SW 1271 (cell line): ENCODE results near the gene DOCK3.
"Not testable (repeated sequence)": the region's sequence is repeated elsewhere in the genome, so short reads cannot be mapped to it uniquely, and the experiment has no call there.

ENCODE experiments used
- DNase-seq, 2 experiments: peaks; one replicate each; lab custom pipeline; 2025; lab: John Stamatoyannopoulos, UW

The DOCK3 gene

DNA sequence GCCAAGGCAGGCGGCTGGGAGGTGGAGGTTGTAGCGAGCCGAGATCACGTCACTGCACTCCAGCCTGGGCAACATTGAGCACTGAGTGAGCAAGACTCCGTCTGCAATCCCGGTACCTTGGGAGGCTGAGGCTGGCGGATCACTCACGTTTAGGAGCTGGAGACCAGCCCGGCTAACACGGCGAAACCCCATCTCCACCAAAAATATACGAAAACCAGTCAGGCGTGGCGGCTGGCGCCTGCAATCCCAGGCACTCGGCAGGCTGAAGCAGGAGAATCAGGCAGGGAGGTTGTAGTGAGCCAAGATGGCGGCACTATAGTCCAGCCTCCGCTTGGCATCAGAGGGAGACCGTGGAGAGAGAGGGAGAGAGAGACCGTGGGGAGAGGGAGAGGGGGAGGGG is 129.6 kb downstream of the DOCK3 start:
- not testable (repeated sequence) for DNase-seq

DNA sequence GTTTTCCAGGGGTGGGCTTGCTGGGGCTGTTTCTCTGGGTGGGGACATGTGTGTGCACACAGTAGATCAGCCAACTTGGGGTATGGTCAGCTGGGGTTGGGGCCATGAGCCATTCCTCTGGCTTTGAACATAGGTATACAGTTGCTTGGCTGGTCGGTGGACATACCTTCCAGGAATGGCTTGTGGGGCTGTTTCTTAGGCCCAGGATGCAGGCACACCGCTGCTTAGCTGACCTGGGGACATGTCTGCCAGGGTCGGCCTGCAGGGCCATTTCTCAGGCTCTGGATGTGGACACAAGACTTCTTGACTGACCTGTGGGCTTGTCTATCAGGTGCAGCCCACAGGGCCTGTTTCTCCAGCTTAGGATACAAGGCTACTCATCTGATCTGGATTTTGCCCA is 130.6 kb downstream of the DOCK3 start:
- no peak for DNase-seq

DNA sequence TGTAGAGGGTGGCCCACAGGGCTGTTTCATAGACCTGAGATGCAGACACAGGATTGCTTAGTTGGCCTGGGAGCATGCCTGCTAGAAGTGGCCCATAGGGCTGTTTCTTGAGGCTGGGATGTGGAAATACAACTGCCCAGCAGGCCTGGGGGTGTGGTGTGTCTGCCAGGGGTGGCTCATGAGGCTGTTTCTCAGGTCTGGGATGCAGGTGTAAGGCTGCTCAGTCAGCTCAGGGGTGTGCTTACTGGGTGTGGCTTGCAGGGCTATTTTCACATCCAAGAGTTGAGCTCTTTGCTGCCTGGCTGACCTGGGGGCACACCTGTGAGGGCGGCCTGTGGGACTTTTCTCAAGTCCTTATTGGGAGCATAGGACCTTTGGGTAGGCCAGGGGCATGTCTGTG is 131.3 kb downstream of the DOCK3 start:
- no peak for DNase-seq

DNA sequence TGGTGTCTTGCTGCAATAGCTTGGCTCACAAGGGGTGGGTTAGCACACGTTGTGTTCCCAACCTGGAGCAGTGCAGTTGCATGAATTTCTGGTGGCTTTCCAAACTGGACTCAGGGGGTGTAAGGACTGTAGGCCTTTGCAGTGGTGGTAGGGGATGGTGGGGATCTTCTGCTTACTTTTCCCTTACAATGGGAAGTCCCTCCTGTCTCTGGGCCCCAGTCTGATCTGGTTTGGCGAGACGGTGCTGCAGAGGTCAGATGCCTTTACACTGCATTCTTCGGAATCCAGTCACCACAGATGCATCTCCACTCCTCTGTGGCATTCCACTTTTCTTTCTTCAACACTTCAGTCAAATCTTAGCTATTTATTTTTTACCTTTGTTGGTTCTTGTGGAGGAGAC is 132.1 kb downstream of the DOCK3 start:
- no peak for DNase-seq

DNA sequence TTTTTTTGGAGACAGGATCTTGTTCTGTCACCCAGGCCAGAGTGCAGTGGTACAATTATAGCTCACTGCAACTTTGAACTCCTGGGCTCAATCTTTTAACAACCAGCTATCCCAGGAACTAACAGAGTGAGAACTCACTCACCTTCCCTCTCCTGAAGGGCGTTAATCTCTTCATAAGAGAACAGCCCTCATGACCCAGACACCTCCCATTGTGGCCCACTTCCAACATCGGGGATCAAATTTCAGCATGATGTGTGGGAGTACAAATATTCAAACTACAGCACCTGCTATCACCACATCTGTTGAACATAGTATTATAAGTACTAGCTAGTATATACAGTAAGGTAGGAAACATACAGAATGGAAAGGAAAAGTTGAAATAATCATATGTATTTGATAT is 132.5 kb downstream of the DOCK3 start:
- DNase-seq, result no peak

DNA sequence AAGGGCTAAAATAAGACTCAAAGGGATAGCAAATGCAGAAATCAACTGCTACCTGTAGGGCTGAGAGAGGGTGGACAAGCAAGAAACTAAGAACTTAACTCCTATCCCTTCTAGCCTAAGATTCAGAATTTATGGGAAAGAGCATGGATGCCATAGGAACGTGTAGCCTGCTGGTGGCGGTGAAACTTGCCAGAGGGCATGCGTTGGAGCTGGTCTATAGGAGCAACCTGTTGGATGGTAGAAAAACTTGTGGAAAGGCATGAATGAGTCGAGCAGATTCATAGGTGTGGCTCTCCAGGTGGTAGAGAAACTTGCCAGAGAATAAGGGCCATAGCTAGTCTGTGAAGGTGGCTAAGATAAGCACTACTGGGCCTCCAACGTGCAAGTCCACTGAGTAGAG is 137.2 kb downstream of the DOCK3 start:
- DNase-seq, result no peak

DNA sequence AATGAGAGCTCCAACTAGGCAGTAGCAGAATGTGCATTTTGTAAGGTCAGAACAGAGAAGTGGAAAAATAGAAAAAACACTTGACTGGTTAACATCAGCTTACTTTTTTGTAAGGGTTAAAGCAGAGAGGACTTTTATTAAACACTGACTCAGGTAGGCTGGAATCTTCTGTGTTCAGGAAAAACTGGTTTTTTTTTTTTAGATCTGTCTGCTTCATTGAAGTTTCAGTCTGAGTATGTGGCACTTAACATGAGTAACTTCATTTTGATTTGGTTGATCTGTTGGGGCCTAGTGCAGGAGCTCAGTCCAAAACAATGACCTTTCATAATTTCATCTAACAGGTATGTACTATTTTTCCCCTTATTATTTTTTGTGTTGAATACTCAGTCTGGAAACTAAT is 141.1 kb downstream of the DOCK3 start:
- DNase-seq, result no peak

DNA sequence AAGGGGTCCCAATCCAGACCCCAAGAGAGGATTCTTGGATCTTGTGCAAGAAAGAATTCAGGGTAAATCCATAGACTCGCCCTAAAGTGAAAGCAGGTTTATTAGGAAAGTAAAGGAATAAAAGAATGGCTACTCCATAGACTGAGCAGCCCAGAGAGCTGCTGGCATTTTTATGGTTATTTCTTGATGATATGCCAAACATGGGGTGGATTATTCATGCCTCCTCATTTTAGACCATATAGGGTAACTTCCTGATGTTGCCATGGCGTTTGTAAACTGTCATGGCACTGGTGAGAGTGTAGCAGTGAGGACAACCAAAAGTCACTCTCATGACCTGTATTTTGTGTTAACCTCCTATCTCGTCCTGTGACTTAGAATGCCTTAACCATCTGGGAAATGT is 142.2 kb downstream of the DOCK3 start:
- DNase-seq, result no peak

DNA sequence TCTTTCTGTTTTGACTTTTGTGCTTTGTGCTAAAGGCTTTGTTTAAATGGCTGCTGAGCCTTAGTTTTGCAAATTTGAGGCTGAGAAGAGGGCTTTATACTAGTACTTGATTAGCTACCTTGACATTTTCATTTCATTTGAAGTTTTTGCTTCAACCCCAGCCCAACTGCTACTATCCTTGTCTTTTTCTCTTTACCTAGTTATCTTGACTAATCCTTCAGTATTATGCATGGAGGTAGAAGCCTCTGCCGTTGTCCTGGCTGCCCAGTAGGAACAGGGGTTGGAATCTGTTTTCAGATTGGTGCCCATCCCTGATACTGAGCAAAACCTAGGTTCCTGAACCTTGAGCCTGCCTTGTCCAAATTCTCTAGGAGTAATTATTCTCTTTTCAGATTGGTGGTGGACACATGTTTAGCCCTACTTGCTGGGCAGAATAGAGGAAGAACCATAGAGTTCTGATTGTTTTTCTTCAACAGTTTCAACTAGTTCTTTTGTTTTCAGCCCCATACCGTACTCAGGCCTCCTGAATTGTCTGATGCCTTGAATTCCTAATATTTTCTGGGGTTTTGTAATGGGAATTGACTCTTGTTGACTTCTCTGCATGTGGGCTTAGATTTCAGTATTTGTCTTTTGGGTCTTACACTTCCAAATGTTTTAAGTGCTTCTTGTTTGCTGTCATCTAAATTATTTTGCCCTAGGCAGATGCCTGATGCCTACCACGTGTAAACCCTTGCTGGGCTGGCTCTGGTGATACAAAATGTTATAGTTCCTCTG is 143.2 kb downstream of the DOCK3 start:
- DNase-seq, result no peak

DNA sequence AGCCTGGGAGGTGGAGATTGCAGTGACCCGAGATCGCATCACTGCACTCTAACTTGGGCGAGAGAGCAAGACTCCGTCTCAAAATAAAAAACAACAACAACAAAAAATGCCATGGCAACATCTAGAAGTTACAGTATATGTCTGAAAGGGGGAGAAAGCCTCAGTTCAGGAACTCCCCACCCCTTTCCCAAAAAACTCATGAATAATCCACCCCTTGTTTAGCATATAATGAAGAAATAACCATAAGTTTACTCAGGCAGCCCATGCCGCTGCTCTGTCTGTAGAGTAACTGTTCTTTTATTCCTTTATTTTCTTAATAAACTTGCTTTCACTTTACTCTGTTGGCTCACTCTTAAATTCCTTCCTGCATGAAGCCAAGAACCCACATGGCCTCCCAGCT is 145.2 kb downstream of the DOCK3 start:
- DNase-seq, result no peak

DNA sequence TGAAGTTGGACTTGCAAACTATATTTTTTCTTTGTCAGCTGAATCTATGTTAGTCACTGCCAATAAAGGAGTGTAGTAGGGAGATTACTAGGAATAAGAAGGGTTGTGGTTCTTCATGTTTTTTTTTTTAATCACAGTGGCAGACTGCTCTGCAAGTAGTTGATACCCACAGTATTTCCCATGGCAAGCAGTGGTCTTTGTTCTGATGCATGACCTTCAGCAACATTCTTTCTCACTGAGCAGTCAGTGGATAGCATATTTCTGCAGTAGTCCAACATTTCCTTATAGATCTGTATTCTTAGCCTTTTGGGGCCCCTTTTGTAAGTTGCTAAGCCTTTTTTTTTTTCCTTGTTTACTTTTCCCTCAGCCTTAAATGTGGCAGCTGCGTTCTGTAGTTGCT is 151.1 kb downstream of the DOCK3 start:
- no peak for DNase-seq

DNA sequence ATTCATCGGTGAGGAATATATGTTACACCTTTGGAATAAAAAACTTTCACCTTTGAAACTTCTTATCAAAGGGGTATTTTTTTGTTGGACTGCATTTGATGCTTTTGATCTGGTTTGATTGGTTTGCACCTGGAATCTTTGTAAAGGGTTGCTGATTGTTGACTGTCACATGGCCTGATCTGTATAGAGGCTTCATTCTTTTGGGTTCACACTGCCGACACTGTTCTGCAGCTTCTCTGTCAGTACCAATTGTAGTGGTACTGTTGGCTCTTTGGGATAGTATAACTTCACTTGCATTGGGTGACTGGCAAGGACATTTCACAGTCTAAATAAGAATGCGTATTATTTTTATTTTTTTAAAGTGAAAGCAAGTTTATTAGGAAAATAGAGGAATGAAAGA is 155.7 kb downstream of the DOCK3 start:
- DNase-seq, result no peak

DNA sequence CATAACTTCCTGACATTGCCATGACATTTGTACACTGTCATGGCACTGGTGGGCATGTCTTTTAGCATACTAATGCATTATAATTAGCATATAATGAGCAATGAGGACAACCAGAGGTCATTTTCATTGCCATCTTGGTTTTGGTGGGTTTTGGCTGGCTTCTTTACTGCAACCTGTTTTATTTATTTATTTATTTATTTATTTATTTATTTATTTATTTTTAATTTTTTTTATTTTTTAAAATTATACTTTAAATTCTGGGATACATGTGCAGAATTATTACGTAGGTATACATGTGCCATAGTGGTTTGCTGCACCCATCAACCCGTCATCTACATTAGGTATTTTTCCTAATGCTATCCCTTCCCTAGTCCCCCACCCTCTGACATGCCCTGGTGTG is 156.3 kb downstream of the DOCK3 start:
- DNase-seq, result not testable (repeated sequence)

DNA sequence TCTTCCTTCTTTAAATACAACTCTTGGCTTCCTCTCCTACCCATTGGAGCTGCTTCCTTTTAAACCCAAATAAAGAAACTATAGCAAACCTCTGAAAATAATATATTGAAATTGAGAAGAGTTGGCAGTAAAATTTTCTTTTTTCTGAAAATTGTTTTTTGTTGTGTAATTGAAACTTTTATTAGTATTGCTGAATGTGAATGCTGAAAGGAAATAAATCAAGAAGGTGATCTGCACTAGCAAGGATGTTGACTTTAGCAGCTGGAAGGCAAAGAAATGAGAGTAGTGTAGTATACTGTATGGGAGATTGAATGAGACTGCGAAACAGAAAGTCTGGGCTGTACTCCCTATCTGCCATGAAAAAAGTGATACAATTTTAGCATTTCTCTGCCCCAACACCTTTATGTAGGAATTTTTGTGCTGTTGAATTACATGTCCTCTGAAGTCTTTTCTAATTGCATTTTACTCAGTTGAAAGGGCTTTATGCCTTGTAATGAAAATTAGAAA is 166.3 kb downstream of the DOCK3 start:
- no peak for DNase-seq

DNA sequence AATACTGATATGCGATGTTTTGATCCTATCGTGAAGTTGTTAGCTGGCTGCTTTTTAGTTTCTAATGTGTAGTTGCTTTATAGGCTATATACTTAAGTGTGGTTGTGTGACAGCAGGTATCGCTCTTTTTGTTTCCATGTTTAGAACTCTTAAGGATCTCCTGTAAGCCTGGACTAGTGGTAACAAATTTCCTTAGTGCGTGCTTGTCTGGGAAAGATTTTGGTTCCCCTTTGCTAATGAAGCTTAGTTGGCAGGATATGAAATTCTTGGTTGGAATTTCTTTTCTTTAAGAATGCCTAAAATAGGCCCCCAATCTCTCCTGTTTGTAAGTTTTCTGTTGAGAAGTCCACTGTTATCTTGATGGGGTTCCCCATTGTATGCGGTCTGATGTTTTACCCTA is 173.6 kb downstream of the DOCK3 start:
- no peak for DNase-seq

DNA sequence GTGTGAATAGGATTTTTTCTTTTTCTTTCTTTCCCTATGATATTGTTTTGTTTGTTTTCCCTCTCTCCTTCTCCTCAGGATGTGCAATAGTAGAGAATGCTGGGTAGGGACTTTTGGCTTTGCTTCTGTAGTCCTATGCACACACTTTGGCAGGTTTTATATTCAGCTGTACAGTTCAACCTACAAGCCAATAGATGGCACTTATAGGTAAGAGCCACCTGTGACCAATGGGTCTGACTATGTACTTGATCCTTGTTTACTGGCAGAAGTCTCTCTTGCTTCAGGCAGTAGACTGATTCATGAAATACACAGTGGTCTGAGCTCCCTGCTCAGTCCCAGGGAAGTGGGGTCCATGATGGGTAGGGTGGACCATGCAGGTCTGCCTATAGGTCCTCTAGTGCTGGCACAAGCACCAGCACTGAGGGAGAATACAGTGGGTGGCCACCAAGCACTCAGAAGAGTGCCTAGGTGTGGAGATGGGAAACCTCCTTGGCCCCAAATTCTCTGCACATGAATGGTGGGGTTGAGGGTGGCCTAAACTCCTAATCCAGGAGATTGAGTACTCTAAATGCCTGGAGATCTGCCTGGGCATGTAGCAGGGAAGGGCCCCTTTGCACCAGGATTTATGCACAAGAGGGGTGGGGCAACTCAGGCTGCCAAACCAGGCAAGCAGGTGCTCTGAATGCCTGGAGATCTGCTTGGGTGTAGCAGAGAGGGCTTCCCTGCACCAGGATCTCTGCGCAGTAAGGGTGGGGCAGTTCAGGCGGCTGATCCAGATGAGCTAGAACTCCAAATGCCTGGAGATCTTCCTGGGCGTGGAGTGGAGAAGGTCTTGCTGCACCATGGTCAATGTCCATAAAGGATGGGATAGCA is 176.1 kb downstream of the DOCK3 start:
- no peak for DNase-seq

DNA sequence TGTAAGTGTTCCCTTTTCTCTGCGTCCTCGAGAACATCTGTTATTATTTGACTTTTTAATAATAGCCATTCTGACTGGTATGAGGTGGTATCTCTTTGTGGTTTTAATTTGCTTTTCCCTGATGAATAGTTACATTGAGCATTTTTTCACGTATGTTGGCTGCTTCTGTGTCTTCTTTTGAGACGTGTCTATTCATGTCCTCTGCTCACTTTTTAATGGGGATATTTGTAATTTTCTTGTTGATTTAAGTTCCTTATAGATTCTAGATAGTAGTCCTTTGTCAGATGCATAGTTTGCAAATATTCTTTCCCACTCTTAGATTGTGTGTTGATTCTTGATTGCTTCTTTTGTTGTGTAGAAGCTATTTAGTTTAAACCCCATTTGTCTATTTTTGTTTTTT is 179.2 kb downstream of the DOCK3 start:
- DNase-seq, result no peak

DNA sequence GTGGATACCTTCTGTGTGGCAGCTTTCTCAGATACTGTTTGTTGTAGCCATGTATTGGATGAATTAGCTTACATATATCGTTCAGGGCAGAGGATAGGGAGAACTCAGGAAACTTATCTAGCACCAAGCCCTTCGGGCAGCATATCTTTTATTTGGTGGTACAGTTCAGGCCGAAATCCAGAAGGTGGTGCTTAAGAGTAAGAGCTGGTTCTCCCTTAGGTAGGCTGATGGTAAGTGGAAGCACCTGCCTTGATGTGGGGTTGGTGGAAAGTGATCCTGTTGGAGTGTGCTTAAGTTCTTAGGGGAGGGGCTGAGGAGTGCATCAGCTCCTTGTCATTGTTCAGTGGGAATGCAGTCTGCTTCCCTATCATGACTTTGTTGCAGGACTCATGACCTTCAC is 187.5 kb downstream of the DOCK3 start:
- no peak for DNase-seq

DNA sequence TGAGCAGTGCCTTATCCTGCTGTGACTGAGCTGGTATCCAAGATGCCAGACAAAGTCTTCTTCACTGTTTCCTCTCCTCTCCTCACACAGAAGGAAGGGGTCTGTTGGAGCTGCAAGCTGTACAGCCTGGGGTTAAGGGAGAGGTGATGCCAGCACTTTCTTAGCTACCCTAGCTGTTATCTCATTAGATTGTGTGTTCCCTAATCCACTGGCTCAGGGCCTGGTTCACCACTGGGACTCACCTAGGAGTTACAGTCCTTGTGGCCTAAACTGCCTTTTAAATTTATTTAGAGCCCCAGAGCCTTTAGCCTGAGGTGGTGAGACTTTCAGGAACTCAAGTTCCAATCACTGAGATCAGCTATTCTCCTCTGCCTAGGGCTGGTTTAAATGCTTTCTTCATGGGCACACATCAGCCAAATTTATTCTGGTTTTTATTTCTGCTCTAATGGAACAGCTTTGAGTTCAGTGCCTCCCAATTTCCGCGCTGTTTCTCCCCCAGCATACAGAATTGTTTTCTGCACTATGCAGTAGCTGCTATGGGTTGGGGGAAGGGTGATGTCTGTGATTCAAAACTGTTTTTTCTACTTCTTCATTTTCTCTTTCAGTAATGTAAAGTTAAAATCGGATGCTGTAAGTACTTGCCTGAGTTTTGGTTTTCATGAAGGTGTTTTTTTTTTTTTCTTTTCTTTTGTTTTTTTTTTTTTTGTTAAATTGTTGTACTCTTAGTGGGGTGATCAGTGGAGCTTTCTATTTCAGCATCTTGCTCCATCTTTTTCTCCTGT is 198.8 kb downstream of the DOCK3 start:
- no peak for DNase-seq

DNA sequence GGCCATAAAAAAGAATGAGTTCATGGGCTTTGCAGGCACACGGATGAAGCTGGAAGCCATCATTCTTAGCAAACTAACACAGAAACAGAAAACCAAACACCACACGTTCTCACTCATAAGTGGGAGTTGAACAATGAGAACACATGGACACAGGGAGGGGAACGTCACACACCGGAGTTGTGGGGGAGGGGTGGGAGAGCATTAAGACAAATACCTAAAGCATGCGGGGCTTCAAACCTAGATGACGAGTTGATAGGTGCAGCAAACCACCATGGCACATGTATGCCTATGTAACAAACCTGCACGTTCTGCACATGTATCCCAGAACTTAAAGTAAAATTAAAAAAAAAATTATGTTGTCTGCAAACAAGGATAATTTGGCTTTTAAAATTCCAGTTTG is 200.1 kb downstream of the DOCK3 start:
- DNase-seq, result not testable (repeated sequence)

DNA sequence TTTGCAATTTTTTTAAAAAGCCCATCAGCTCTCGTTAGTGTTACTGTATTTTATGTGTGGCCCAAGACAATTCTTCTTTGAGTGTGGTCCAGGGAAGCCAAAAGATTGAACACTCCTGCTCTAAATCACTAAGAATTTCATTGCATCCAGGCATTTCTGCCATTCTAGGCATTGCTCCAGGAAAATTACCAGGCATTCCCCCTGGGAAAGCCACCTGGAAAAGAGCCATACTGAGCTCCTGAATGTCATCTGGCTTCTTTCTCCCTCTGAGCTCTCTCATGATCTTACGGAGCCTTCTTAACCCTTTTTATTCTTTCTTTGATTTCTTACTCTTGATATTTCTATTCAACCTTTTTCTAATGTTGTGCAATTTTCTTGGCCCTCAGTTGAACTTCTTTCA is 202.2 kb downstream of the DOCK3 start:
- no peak for DNase-seq

DNA sequence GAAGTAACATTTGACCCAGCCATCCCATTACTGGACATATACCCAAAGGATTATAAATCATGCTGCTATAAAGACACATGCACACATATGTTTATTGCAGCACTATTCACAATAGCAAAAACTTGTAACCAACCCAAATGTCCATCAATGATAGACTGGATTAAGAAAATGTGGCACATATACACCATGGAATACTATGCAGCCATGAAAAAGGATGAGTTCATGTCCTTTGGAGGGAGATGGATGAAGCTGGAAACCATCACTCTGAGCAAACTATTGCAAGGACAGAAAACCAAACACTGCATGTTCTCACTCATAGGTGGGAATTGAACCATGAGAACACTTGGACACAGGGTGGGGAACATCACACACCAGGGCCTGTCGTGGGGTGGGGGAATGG is 208.0 kb downstream of the DOCK3 start:
- DNase-seq, result not testable (repeated sequence)
